ENCODE results near the gene UGGT2. TPM values are rescaled to one million over a fixed set of nuclear protein-coding genes. Genes with fewer than 3 reads are reported as not detected.

UGGT2 gene
- total RNA-seq, 1 donor from 2014 or later, result 47.5 TPM

DNA sequence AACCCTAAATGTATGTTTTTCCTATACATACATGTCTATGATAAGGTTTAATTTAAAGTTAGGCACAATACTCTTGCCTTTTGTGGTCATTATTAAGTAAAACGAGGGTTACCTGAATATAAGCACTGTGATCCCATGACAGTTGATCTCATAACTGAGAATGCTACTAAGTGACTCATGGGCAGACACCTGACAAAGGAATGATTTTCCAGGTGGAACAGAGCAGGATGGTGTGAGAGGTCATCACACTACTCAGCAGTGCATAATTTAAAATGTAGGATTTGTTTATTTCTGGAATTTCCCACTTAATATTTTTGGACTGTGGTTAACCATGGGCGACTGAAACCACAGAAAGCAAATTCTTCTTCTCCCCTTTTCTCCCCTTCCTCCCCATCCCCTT is 178.9 kb downstream of the UGGT2 start:
- TF ChIP-seq, protein P1, sequence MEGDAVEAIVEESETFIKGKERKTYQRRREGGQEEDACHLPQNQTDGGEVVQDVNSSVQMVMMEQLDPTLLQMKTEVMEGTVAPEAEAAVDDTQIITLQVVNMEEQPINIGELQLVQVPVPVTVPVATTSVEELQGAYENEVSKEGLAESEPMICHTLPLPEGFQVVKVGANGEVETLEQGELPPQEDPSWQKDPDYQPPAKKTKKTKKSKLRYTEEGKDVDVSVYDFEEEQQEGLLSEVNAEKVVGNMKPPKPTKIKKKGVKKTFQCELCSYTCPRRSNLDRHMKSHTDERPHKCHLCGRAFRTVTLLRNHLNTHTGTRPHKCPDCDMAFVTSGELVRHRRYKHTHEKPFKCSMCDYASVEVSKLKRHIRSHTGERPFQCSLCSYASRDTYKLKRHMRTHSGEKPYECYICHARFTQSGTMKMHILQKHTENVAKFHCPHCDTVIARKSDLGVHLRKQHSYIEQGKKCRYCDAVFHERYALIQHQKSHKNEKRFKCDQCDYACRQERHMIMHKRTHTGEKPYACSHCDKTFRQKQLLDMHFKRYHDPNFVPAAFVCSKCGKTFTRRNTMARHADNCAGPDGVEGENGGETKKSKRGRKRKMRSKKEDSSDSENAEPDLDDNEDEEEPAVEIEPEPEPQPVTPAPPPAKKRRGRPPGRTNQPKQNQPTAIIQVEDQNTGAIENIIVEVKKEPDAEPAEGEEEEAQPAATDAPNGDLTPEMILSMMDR (IDR thresholded peaks at IDR 0.05; ENCODE audit: unreplicated experiment), result no peak
- Mint-ChIP-seq H3K9me3 (peaks cover 10% of the 10 kb centered on the region), H3K36me3 (peaks cover 25% of the 10 kb centered on the region), H3K27ac (no peak overlapping the region), H3K4me1 (no peaks in the 10 kb centered on the region), H3K4me3 (no peak overlapping the region), H3K27me3 (ENCODE audit: low read depth) (no peaks in the 10 kb centered on the region)
- no peak for DNase-seq (ENCODE audit: low spot score in 2 of 2, unreplicated experiment in 2 of 2)

DNA sequence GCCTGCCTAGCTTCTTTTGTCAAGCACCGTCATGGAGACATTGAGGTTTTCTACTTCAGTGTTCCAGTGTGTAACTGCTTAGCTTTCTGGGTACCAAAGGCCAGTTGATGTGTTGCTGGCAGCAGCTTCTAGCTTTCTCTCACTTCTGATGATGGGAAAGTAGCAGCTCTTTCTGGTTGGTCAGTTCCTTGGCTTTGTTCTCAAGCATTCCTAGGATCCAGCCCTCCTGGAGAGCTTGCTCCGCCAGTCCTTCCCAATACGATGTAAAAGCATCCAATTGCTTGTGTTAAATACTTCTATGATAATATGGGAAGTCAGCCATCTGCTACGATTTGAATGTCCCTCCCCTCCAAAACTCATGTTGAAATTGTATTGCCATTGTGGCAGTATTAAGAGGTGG is 182.8 kb downstream of the UGGT2 start:
- H3K4me3 Mint-ChIP-seq, result no peak overlapping the region
- peaks cover 7% of the 10 kb centered on the region for H3K9me3 Mint-ChIP-seq
- no peak for DNase-seq (ENCODE audit: low spot score in 2 of 2, unreplicated experiment in 2 of 2)
- TF ChIP-seq, protein P1 (IDR thresholded peaks at IDR 0.05; ENCODE audit: unreplicated experiment), result no peak
- H3K4me1 Mint-ChIP-seq, result peaks cover under 1% of the 10 kb centered on the region
- no peak overlapping the region for H3K27ac Mint-ChIP-seq
- peaks cover 22% of the 10 kb centered on the region for H3K36me3 Mint-ChIP-seq
- no peaks in the 10 kb centered on the region for H3K27me3 Mint-ChIP-seq (ENCODE audit: low read depth)

DNA sequence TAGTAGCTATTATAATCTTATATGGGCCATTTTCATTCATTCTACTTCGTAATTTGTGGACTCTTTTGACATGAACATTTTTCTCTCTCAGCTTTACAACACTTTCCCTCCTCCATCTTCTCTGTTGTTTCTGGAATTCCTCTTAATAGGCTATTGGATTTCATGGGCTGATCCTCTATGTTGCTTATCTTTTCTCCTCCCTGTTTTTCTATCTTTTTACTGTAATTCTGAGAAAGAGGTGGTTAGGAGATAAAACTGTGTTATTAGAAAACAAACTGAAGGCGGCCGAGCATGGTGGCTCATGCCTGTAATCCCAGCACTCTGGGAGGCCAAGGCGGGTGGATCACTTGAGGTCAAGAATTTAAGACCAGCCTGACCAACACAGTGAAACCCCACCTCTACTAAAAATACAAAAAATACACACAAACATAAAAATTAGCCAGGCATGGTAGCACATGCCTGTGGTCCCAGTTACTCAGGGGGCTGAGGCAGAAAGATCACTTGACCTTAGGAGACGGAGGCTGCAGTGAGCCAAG is 188.1 kb downstream of the UGGT2 start:
- Mint-ChIP-seq H3K27me3 (ENCODE audit: low read depth) (no peaks in the 10 kb centered on the region), H3K4me3 (no peak overlapping the region), H3K4me1 (peaks cover 14% of the 10 kb centered on the region), H3K36me3 (peaks cover 16% of the 10 kb centered on the region), H3K9me3 (no peaks in the 10 kb centered on the region), H3K27ac (peak overlapping the region; percentile 23)
- TF ChIP-seq, protein P1 (IDR thresholded peaks at IDR 0.05; ENCODE audit: unreplicated experiment), result no peak
- DNase-seq (ENCODE audit: low spot score in 2 of 2, unreplicated experiment in 2 of 2), result no peak

DNA sequence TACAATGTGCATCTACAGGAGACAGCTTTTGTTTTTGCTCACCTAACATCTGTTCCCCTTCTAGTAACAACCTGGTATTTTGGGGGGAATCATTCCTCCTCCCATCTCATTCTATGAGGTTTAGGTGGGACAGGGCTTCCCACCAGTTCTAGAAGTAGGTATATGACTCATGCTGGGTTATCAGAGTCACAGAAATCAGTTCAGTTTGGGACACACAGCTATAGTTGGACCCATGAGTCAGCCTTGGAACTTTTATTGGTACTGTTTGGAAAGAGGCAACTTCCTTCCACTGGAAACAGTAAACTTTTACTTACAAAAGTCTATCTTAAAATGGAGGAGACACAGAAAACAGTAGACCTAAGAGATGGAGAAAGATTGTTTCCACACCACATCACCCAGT is 190.8 kb downstream of the UGGT2 start:
- Mint-ChIP-seq H3K36me3 (peaks cover 12% of the 10 kb centered on the region), H3K4me1 (peaks cover 20% of the 10 kb centered on the region), H3K4me3 (no peak overlapping the region), H3K27ac (no peak overlapping the region), H3K27me3 (ENCODE audit: low read depth) (no peaks in the 10 kb centered on the region), H3K9me3 (no peaks in the 10 kb centered on the region)
- TF ChIP-seq, protein P1 (IDR thresholded peaks at IDR 0.05; ENCODE audit: unreplicated experiment), result no peak
- no peak for DNase-seq (ENCODE audit: low spot score in 2 of 2, unreplicated experiment in 2 of 2)

DNA sequence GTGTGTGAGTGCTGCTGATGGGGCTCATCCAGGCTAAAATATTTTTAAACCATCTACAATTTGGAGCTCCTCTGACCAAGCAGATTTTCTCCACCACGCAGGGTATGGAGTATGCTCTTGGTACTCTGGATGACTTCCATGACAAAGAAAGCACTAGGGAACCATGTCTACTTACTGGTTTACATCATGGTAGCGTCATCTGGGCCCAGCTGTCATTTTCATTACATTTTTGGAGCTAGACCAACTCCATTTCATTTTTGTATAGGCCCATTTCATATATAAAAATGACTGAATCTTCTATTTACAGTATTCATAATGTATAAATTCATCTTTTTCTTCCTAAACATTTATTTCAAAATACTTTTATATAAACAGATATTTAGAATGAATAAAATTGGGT is 191.9 kb downstream of the UGGT2 start:
- no peaks in the 10 kb centered on the region for H3K9me3 Mint-ChIP-seq
- no peak overlapping the region for H3K27ac Mint-ChIP-seq
- H3K4me3 Mint-ChIP-seq, result no peak overlapping the region
- no peaks in the 10 kb centered on the region for H3K27me3 Mint-ChIP-seq (ENCODE audit: low read depth)
- peaks cover 12% of the 10 kb centered on the region for H3K36me3 Mint-ChIP-seq
- no peak for DNase-seq (ENCODE audit: low spot score in 2 of 2, unreplicated experiment in 2 of 2)
- peaks cover 20% of the 10 kb centered on the region for H3K4me1 Mint-ChIP-seq
- TF ChIP-seq, protein P1 (IDR thresholded peaks at IDR 0.05; ENCODE audit: unreplicated experiment), result no peak

All from mesothelial cell of epicardium (in vitro differentiated cells).